SK-N-SH treated with all-trans-retinoic acid at 6 μM for 48 hours (cell line): ENCODE data around the gene JMJD8.

ENCODE experiments used
- CREB5 ChIP-seq: fragments of 250-450 bp; sonication (Bioruptor Pico); IDR thresholded peaks from 2 replicates; pipeline ENCODE4 v1.5.1; 2020; ENCODE audit warnings: low read depth, mild to moderate bottlenecking, moderate library complexity
- CSDC2 ChIP-seq: fragments of 250-450 bp; sonication (Bioruptor Pico); IDR thresholded peaks from 2 replicates; pipeline ENCODE4 v1.5.0; 2020; ENCODE audit warnings: mild to moderate bottlenecking, moderate library complexity
- CSRNP3 ChIP-seq: fragments of 250-450 bp; sonication (Bioruptor Pico); IDR thresholded peaks from 2 replicates; pipeline ENCODE4 v1.5.1; 2021; ENCODE audit warnings: mild to moderate bottlenecking, moderate library complexity
- GLIS3 ChIP-seq: fragments of 250-450 bp; sonication (Bioruptor Pico); IDR thresholded peaks from 2 replicates; pipeline ENCODE4 v1.5.0; 2020; ENCODE audit warnings: mild to moderate bottlenecking, moderate library complexity
- ISL1 ChIP-seq: fragments of 250-450 bp; sonication (Bioruptor Pico); IDR thresholded peaks from 2 replicates; pipeline ENCODE4 v2.1.2; 2022; ENCODE audit warnings: mild to moderate bottlenecking, moderate library complexity
- PATZ1 ChIP-seq: fragments of 250-450 bp; sonication (Bioruptor Pico); IDR thresholded peaks from 2 replicates; pipeline ENCODE4 v1.8.0; 2020; ENCODE audit warnings: mild to moderate bottlenecking, moderate library complexity, borderline replicate concordance
- PPARA ChIP-seq: fragments of 250-450 bp; sonication (Bioruptor Pico); IDR thresholded peaks from 2 replicates; pipeline ENCODE4 v1.5.0; 2020; ENCODE audit warnings: mild to moderate bottlenecking, borderline replicate concordance
- TOX ChIP-seq: fragments of 250-450 bp; sonication (Bioruptor Pico); IDR thresholded peaks from 2 replicates; pipeline ENCODE4 v1.8.0; 2021; ENCODE audit warnings: mild to moderate bottlenecking, moderate library complexity, borderline replicate concordance
- ZC3H10 ChIP-seq: fragments of 250-450 bp; sonication (Bioruptor Pico); IDR thresholded peaks from 2 replicates; pipeline ENCODE4 v1.5.1; 2021; ENCODE audit warnings: mild to moderate bottlenecking, moderate library complexity
- ZFP3 ChIP-seq: fragments of 250-450 bp; sonication (Bioruptor Pico); IDR thresholded peaks from 2 replicates; pipeline ENCODE4 v1.5.0; 2020; ENCODE audit warnings: mild to moderate bottlenecking, moderate library complexity
- ZFP30 ChIP-seq: fragments of 450-650 bp; formaldehyde crosslinking; IDR thresholded peaks from 2 replicates; pipeline ENCODE4 v1.5.0; 2022; ENCODE audit warnings: mild to moderate bottlenecking, moderate library complexity
- ZNF565 ChIP-seq: fragments of 450-650 bp; formaldehyde crosslinking; conservative IDR thresholded peaks from 2 replicates; pipeline ENCODE4 v1.5.0; 2020; ENCODE audit warnings: low read depth, mild to moderate bottlenecking, moderate library complexity
- ZNF70 ChIP-seq: fragments of 450-650 bp; formaldehyde crosslinking; IDR thresholded peaks from 2 replicates; pipeline ENCODE4 v1.5.0; 2020; ENCODE audit warnings: mild to moderate bottlenecking, moderate library complexity
- ZNF8 ChIP-seq: fragments of 450-650 bp; formaldehyde crosslinking; IDR thresholded peaks from 2 replicates; pipeline ENCODE4 v1.5.0; 2020; ENCODE audit warnings: mild to moderate bottlenecking, moderate library complexity

- no peak for TF ChIP-seq PATZ1 (CRISPR knock-in tag)
- no peak for TF ChIP-seq ZC3H10 (CRISPR knock-in tag)
- no peak for TF ChIP-seq ZFP3 (CRISPR knock-in tag)
- no peak for TF ChIP-seq TOX (CRISPR knock-in tag)
- TF ChIP-seq CSDC2: no peak
- no peak for TF ChIP-seq CSRNP3 (CRISPR knock-in tag)
- no peak for TF ChIP-seq CREB5 (CRISPR knock-in tag)
- no peak for TF ChIP-seq ZNF70 (CRISPR knock-in tag)
- TF ChIP-seq ISL1 (CRISPR knock-in tag): no peak
- TF ChIP-seq ZFP30 (CRISPR knock-in tag): no peak
- TF ChIP-seq ZNF8 (CRISPR knock-in tag): no peak
- TF ChIP-seq ZNF565: no peak
- TF ChIP-seq PPARA (CRISPR knock-in tag): no peak
- TF ChIP-seq GLIS3 (CRISPR knock-in tag): no peak
These were observed 46.0 kb downstream of the JMJD8 start for GRCh38 chr16:638034-638543.
